ENCODE measurements around the gene COQ8A.

- TF ChIP-seq CTCF (IDR thresholded peaks at IDR 0.05) (no peak), POLR2A (IDR thresholded peaks at IDR 0.05) (no peak)
These were observed 643 bp downstream of the COQ8A start for GRCh38 chr1:226940806-226941067.
